Measurements from ENCODE around the gene PI4K2B.
A peak's percentile ranks its signal among the peaks of the same experiment; 100 is the strongest.
"Not testable (repeated sequence)": the region's sequence is repeated elsewhere in the genome, so short reads cannot be mapped to it uniquely, and the experiment has no call there.

The PI4K2B gene

GRCh38 chr4:25223802-25224375 is 9.9 kb upstream of the PI4K2B start:
- H3K27me3 ChIP-seq (ENCODE audit: control insufficient read depth, insufficient read depth, low read length) = peaks cover 6% of the 10 kb centered on the region
- H3K9ac ChIP-seq (ENCODE audit: low read depth, low read length) = no peak overlapping the region
- H3K4me2 ChIP-seq (ENCODE audit: low read length) = no peak overlapping the region
- no peaks in the 10 kb centered on the region for H3K4me1 ChIP-seq (ENCODE audit: control insufficient read depth, insufficient read depth, low read length)
- no peak overlapping the region for H3K4me3 ChIP-seq (ENCODE audit: low read length)
- no peaks in the 10 kb centered on the region for H3K36me3 ChIP-seq (ENCODE audit: insufficient read depth, low read length)
- peaks cover 13% of the 10 kb centered on the region for H3K9me3 ChIP-seq (replicated peaks; ENCODE audit: low read length)

GRCh38 chr4:25229804-25230203 is 4.0 kb upstream of the PI4K2B start:
- Histone ChIP-seq H3K9ac (ENCODE audit: low read depth, low read length) (no peak overlapping the region), H3K4me3 (ENCODE audit: low read length) (no peak overlapping the region), H3K27me3 (ENCODE audit: control insufficient read depth, insufficient read depth, low read length) (peaks cover 6% of the 10 kb centered on the region), H3K36me3 (ENCODE audit: insufficient read depth, low read length) (no peaks in the 10 kb centered on the region), H3K4me1 (ENCODE audit: control insufficient read depth, insufficient read depth, low read length) (no peaks in the 10 kb centered on the region), H3K4me2 (ENCODE audit: low read length) (no peak overlapping the region), H3K9me3 (replicated peaks; ENCODE audit: low read length) (peaks cover 2% of the 10 kb centered on the region)

GRCh38 chr4:25233194-25233593 is 639 bp upstream of the PI4K2B start:
- H3K9ac ChIP-seq (ENCODE audit: low read depth, low read length) = no peak overlapping the region

GRCh38 chr4:25234390-25235370 is 847 bp downstream of the PI4K2B start:
- peak overlapping the region; percentile 92 for H3K4me3 ChIP-seq (ENCODE audit: low read length)
- no peaks in the 10 kb centered on the region for H3K9me3 ChIP-seq (replicated peaks; ENCODE audit: low read length)
- no peaks in the 10 kb centered on the region for H3K36me3 ChIP-seq (ENCODE audit: insufficient read depth, low read length)
- peak overlapping the region; percentile 91 for H3K4me2 ChIP-seq (ENCODE audit: low read length)
- H3K9ac ChIP-seq (ENCODE audit: low read depth, low read length) = peak overlapping the region; percentile 89
- peaks cover 6% of the 10 kb centered on the region for H3K4me1 ChIP-seq (ENCODE audit: control insufficient read depth, insufficient read depth, low read length)
- no peaks in the 10 kb centered on the region for H3K27me3 ChIP-seq (ENCODE audit: control insufficient read depth, insufficient read depth, low read length)

More at GRCh38 chr4:25233194-25233593, 639 bp upstream of the PI4K2B start:
- Histone ChIP-seq H3K4me3 (ENCODE audit: low read length) (peak overlapping the region; percentile 92), H3K27me3 (ENCODE audit: control insufficient read depth, insufficient read depth, low read length) (peaks cover 3% of the 10 kb centered on the region), H3K9me3 (replicated peaks; ENCODE audit: low read length) (peaks cover 2% of the 10 kb centered on the region), H3K4me1 (ENCODE audit: control insufficient read depth, insufficient read depth, low read length) (peaks cover 6% of the 10 kb centered on the region), H3K36me3 (ENCODE audit: insufficient read depth, low read length) (no peaks in the 10 kb centered on the region), H3K4me2 (ENCODE audit: low read length) (peak overlapping the region; percentile 58)

- H3K4me3 ChIP-seq (ENCODE audit: low read length) = peak overlapping the region; percentile 92
- H3K36me3 ChIP-seq (ENCODE audit: insufficient read depth, low read length) = no peaks in the 10 kb centered on the region
- H3K9ac ChIP-seq (ENCODE audit: low read depth, low read length) = peak overlapping the region; percentile 89
- peaks cover 6% of the 10 kb centered on the region for H3K4me1 ChIP-seq (ENCODE audit: control insufficient read depth, insufficient read depth, low read length)
- H3K9me3 ChIP-seq (replicated peaks; ENCODE audit: low read length) = no peaks in the 10 kb centered on the region
- no peaks in the 10 kb centered on the region for H3K27me3 ChIP-seq (ENCODE audit: control insufficient read depth, insufficient read depth, low read length)
- H3K4me2 ChIP-seq (ENCODE audit: low read length) = peak overlapping the region; percentile 91
These were observed 1.6 kb downstream of the PI4K2B start for GRCh38 chr4:25235401-25235800.

- Histone ChIP-seq H3K4me2 (ENCODE audit: low read length) (peak overlapping the region; percentile 91), H3K4me3 (ENCODE audit: low read length) (peak overlapping the region; percentile 92), H3K9ac (ENCODE audit: low read depth, low read length) (peak overlapping the region; percentile 89)
- not testable (repeated sequence) for H3K4me1 ChIP-seq (ENCODE audit: control insufficient read depth, insufficient read depth, low read length); H3K9me3 ChIP-seq (replicated peaks; ENCODE audit: low read length); H3K36me3 ChIP-seq (ENCODE audit: insufficient read depth, low read length); H3K27me3 ChIP-seq (ENCODE audit: control insufficient read depth, insufficient read depth, low read length)
These were observed 2.2 kb downstream of the PI4K2B start for GRCh38 chr4:25236030-25236429.

GRCh38 chr4:25236971-25237370 is 3.1 kb downstream of the PI4K2B start:
- no peaks in the 10 kb centered on the region for H3K27me3 ChIP-seq (ENCODE audit: control insufficient read depth, insufficient read depth, low read length)
- peaks cover 6% of the 10 kb centered on the region for H3K4me1 ChIP-seq (ENCODE audit: control insufficient read depth, insufficient read depth, low read length)
- H3K36me3 ChIP-seq (ENCODE audit: insufficient read depth, low read length) = no peaks in the 10 kb centered on the region
- no peaks in the 10 kb centered on the region for H3K9me3 ChIP-seq (replicated peaks; ENCODE audit: low read length)
- no peak overlapping the region for H3K9ac ChIP-seq (ENCODE audit: low read depth, low read length)
- no peak overlapping the region for H3K4me2 ChIP-seq (ENCODE audit: low read length)
- H3K4me3 ChIP-seq (ENCODE audit: low read length) = no peak overlapping the region

GRCh38 chr4:25238052-25238451 is 4.2 kb downstream of the PI4K2B start:
- peaks cover 6% of the 10 kb centered on the region for H3K4me1 ChIP-seq (ENCODE audit: control insufficient read depth, insufficient read depth, low read length)
- no peaks in the 10 kb centered on the region for H3K36me3 ChIP-seq (ENCODE audit: insufficient read depth, low read length)
- no peaks in the 10 kb centered on the region for H3K27me3 ChIP-seq (ENCODE audit: control insufficient read depth, insufficient read depth, low read length)
- no peak overlapping the region for H3K4me2 ChIP-seq (ENCODE audit: low read length)
- no peak overlapping the region for H3K4me3 ChIP-seq (ENCODE audit: low read length)
- H3K9me3 ChIP-seq (replicated peaks; ENCODE audit: low read length) = no peaks in the 10 kb centered on the region
- no peak overlapping the region for H3K9ac ChIP-seq (ENCODE audit: low read depth, low read length)

- not testable (repeated sequence) for H3K9me3 ChIP-seq (replicated peaks; ENCODE audit: low read length); H3K36me3 ChIP-seq (ENCODE audit: insufficient read depth, low read length); H3K27me3 ChIP-seq (ENCODE audit: control insufficient read depth, insufficient read depth, low read length); H3K4me3 ChIP-seq (ENCODE audit: low read length); H3K4me1 ChIP-seq (ENCODE audit: control insufficient read depth, insufficient read depth, low read length); H3K9ac ChIP-seq (ENCODE audit: low read depth, low read length); H3K4me2 ChIP-seq (ENCODE audit: low read length)
These were observed 5.7 kb downstream of the PI4K2B start for GRCh38 chr4:25239528-25239927.

- not testable (repeated sequence) for H3K4me3 ChIP-seq (ENCODE audit: low read length); H3K27me3 ChIP-seq (ENCODE audit: control insufficient read depth, insufficient read depth, low read length); H3K4me1 ChIP-seq (ENCODE audit: control insufficient read depth, insufficient read depth, low read length); H3K9ac ChIP-seq (ENCODE audit: low read depth, low read length); H3K9me3 ChIP-seq (replicated peaks; ENCODE audit: low read length); H3K4me2 ChIP-seq (ENCODE audit: low read length); H3K36me3 ChIP-seq (ENCODE audit: insufficient read depth, low read length)
These were observed 6.9 kb downstream of the PI4K2B start for GRCh38 chr4:25240754-25241210.

GRCh38 chr4:25242195-25242594 is 8.4 kb downstream of the PI4K2B start:
- H3K27me3 ChIP-seq (ENCODE audit: control insufficient read depth, insufficient read depth, low read length); H3K4me3 ChIP-seq (ENCODE audit: low read length); H3K36me3 ChIP-seq (ENCODE audit: insufficient read depth, low read length); H3K4me1 ChIP-seq (ENCODE audit: control insufficient read depth, insufficient read depth, low read length); H3K9me3 ChIP-seq (replicated peaks; ENCODE audit: low read length); H3K9ac ChIP-seq (ENCODE audit: low read depth, low read length); H3K4me2 ChIP-seq (ENCODE audit: low read length): not testable (repeated sequence)

All from skeletal muscle satellite cell (primary cell).